ENCODE measurements around the gene TOM1. TPM values are rescaled to one million over a fixed set of nuclear protein-coding genes. Genes with fewer than 3 reads are reported as not detected.
A peak's percentile ranks its signal among the peaks of the same experiment; 100 is the strongest.

The TOM1 gene
- total RNA-seq, 2 experiments from 2014 or later, result 23.7 to 29.5 TPM

- H3K36me3 Mint-ChIP-seq (ENCODE audit: low read depth), result peaks cover 22% of the 10 kb centered on the region
- ATAC-seq (no peak), DNase-seq (no peak)
- ChIA-PET CTCF (interaction anchor here (0.9 kb wide), 2 partner anchors 25 to 961 kb away, joined by 3 to 4 read pairs; no protein-coding TSS in a partner anchor), POLR2A (no interaction called here)
- H3K9me3 Mint-ChIP-seq (ENCODE audit: low read depth), result no peaks in the 10 kb centered on the region
- H3K27me3 Mint-ChIP-seq, result no peaks in the 10 kb centered on the region
- no peak overlapping the region for H3K27ac Mint-ChIP-seq
- intact Hi-C loops (cut with DNase I, micrococcal nuclease), result no loop called here
- peaks cover 9% of the 10 kb centered on the region for H3K4me1 Mint-ChIP-seq
- no peak overlapping the region for H3K4me3 Mint-ChIP-seq
These were observed 25.1 kb downstream of the TOM1 start for GRCh38 chr22:35324762-35325161.

- Mint-ChIP-seq H3K4me3 (no peak overlapping the region), H3K9me3 (ENCODE audit: low read depth) (no peaks in the 10 kb centered on the region), H3K27ac (no peak overlapping the region), H3K4me1 (peaks cover 13% of the 10 kb centered on the region), H3K36me3 (ENCODE audit: low read depth) (peaks cover 24% of the 10 kb centered on the region), H3K27me3 (no peaks in the 10 kb centered on the region)
- POLR2A ChIA-PET, result no interaction called here
- CTCF ChIA-PET, result interaction anchor here (0.9 kb wide), 1 partner anchor 25 kb away, joined by 4 read pairs; no protein-coding TSS in a partner anchor
- no peak for ATAC-seq
- no peak for DNase-seq
- intact Hi-C loops (cut with DNase I, micrococcal nuclease), result no loop called here
These were observed 25.5 kb downstream of the TOM1 start for GRCh38 chr22:35325209-35325608.

GRCh38 chr22:35326854-35327562 lies 27.3 kb downstream of the TOM1 start:
- CTCF ChIA-PET, result interaction anchor here (1.4 kb wide), 1 partner anchor 21 kb away, joined by 3 read pairs; no protein-coding TSS in a partner anchor
- Mint-ChIP-seq H3K27me3 (no peaks in the 10 kb centered on the region), H3K36me3 (ENCODE audit: low read depth) (peaks cover 33% of the 10 kb centered on the region), H3K4me1 (peaks cover 20% of the 10 kb centered on the region), H3K27ac (no peak overlapping the region), H3K4me3 (no peak overlapping the region), H3K9me3 (ENCODE audit: low read depth) (no peaks in the 10 kb centered on the region)
- DNase-seq (no peak), ATAC-seq (no peak)
- POLR2A ChIA-PET, result no interaction called here
- intact Hi-C loops (cut with DNase I, micrococcal nuclease), result no loop called here

GRCh38 chr22:35327690-35328471 lies 28.2 kb downstream of the TOM1 start:
- ATAC-seq (no peak), DNase-seq (no peak)
- no peaks in the 10 kb centered on the region for H3K27me3 Mint-ChIP-seq
- no peak overlapping the region for H3K27ac Mint-ChIP-seq
- H3K36me3 Mint-ChIP-seq (ENCODE audit: low read depth), result peaks cover 40% of the 10 kb centered on the region
- ChIA-PET POLR2A (no interaction called here), CTCF (interaction anchor here (1.4 kb wide), 1 partner anchor 21 kb away, joined by 3 read pairs; no protein-coding TSS in a partner anchor)
- no peak overlapping the region for H3K4me3 Mint-ChIP-seq
- intact Hi-C loops (cut with DNase I, micrococcal nuclease), result no loop called here
- H3K9me3 Mint-ChIP-seq (ENCODE audit: low read depth), result no peaks in the 10 kb centered on the region
- H3K4me1 Mint-ChIP-seq, result peaks cover 20% of the 10 kb centered on the region

- CTCF ChIA-PET, result interaction anchor here (0.6 kb wide), 1 partner anchor 303 kb away, joined by 3 read pairs; no protein-coding TSS in a partner anchor
- ATAC-seq (no peak), DNase-seq (no peak)
- H3K4me3 Mint-ChIP-seq, result no peak overlapping the region
- no peak overlapping the region for H3K27ac Mint-ChIP-seq
- H3K36me3 Mint-ChIP-seq (ENCODE audit: low read depth), result peaks cover 37% of the 10 kb centered on the region
- peaks cover 21% of the 10 kb centered on the region for H3K4me1 Mint-ChIP-seq
- H3K9me3 Mint-ChIP-seq (ENCODE audit: low read depth), result no peaks in the 10 kb centered on the region
- intact Hi-C loops (cut with DNase I, micrococcal nuclease), result no loop called here
- H3K27me3 Mint-ChIP-seq, result no peaks in the 10 kb centered on the region
- POLR2A ChIA-PET, result no interaction called here
These were observed 28.8 kb downstream of the TOM1 start for GRCh38 chr22:35328472-35328885.

- peak overlapping the region; percentile 51 for H3K27ac Mint-ChIP-seq
- H3K9me3 Mint-ChIP-seq (ENCODE audit: low read depth), result no peaks in the 10 kb centered on the region
- ChIA-PET CTCF (interaction anchor here (0.6 to 1.6 kb wide), 8 partner anchors 9 to 302 kb away, joined by 3 to 4 read pairs (median 3); partner anchors contain the start of gene TOM1), POLR2A (interaction anchor here (0.6 kb wide), 2 partner anchors 30 to 43 kb away, joined by 3 to 4 read pairs; partner anchors contain the start of gene TOM1)
- intact Hi-C loops (cut with DNase I, micrococcal nuclease), result no loop called here
- no peaks in the 10 kb centered on the region for H3K27me3 Mint-ChIP-seq
- ATAC-seq, result no peak
- peaks cover 29% of the 10 kb centered on the region for H3K4me1 Mint-ChIP-seq
- peaks cover 41% of the 10 kb centered on the region for H3K36me3 Mint-ChIP-seq (ENCODE audit: low read depth)
- DNase-seq, result no peak
- no peak overlapping the region for H3K4me3 Mint-ChIP-seq
These were observed 29.6 kb downstream of the TOM1 start for GRCh38 chr22:35329114-35329847.

GRCh38 chr22:35330258-35330861 lies 30.7 kb downstream of the TOM1 start:
- Mint-ChIP-seq H3K27ac (peak overlapping the region; percentile 97), H3K36me3 (ENCODE audit: low read depth) (peaks cover 31% of the 10 kb centered on the region), H3K4me3 (peak overlapping the region; percentile 78), H3K27me3 (no peaks in the 10 kb centered on the region), H3K9me3 (ENCODE audit: low read depth) (no peaks in the 10 kb centered on the region), H3K4me1 (peaks cover 30% of the 10 kb centered on the region)
- ChIA-PET CTCF (interaction anchor here (0.6 to 1.6 kb wide), 11 partner anchors 18 to 253 kb away, joined by 3 to 4 read pairs (median 3); partner anchors contain the start of gene TOM1), POLR2A (interaction anchor here (0.6 to 1.1 kb wide), 8 partner anchors 30 to 827 kb away, joined by 3 to 7 read pairs (median 3); partner anchors contain the start of gene TOM1)
- ATAC-seq, result peak; percentile 70
- DNase-seq, result peak; percentile 83
- intact Hi-C loops (cut with DNase I, micrococcal nuclease), result loop anchor here (1.0 to 10.0 kb wide), 5 partner anchors 17 to 76 kb away; partner anchors contain the start of genes HMGXB4 (in 2 of the 2) and TOM1 (in 2 of the 2)

- H3K27ac Mint-ChIP-seq, result peak overlapping the region; percentile 4
- no peaks in the 10 kb centered on the region for H3K27me3 Mint-ChIP-seq
- CTCF ChIA-PET, result interaction anchor here (1.2 kb wide), 1 partner anchor 23 kb away, joined by 8 read pairs; no protein-coding TSS in a partner anchor
- ATAC-seq (no peak), DNase-seq (no peak)
- peaks cover 30% of the 10 kb centered on the region for H3K36me3 Mint-ChIP-seq (ENCODE audit: low read depth)
- no peak overlapping the region for H3K4me3 Mint-ChIP-seq
- peaks cover 34% of the 10 kb centered on the region for H3K4me1 Mint-ChIP-seq
- intact Hi-C loops (cut with DNase I, micrococcal nuclease), result loop anchor here in 1 of 2 experiments (5.0 to 10.0 kb wide), 2 partner anchors 35 to 77 kb away; partner anchors contain the start of genes HMGXB4 and TOM1
- POLR2A ChIA-PET, result no interaction called here
- no peaks in the 10 kb centered on the region for H3K9me3 Mint-ChIP-seq (ENCODE audit: low read depth)
These were observed 32.6 kb downstream of the TOM1 start for GRCh38 chr22:35332278-35332677.

GRCh38 chr22:35333220-35333619 lies 33.5 kb downstream of the TOM1 start:
- Mint-ChIP-seq H3K4me3 (no peak overlapping the region), H3K36me3 (ENCODE audit: low read depth) (peaks cover 33% of the 10 kb centered on the region), H3K27ac (no peak overlapping the region), H3K4me1 (peaks cover 34% of the 10 kb centered on the region), H3K27me3 (no peaks in the 10 kb centered on the region), H3K9me3 (ENCODE audit: low read depth) (no peaks in the 10 kb centered on the region)
- DNase-seq (no peak), ATAC-seq (no peak)
- ChIA-PET POLR2A (interaction anchor here (0.9 kb wide), 1 partner anchor 27 kb away, joined by 3 read pairs; no protein-coding TSS in a partner anchor), CTCF (interaction anchor here (1.2 kb wide), 1 partner anchor 22 kb away, joined by 8 read pairs; no protein-coding TSS in a partner anchor)
- intact Hi-C loops (cut with DNase I, micrococcal nuclease), result loop anchor here in 1 of 2 experiments (5.0 to 10.0 kb wide), 2 partner anchors 36 to 78 kb away; partner anchors contain the start of genes HMGXB4 and TOM1

GRCh38 chr22:35334004-35334403 lies 34.3 kb downstream of the TOM1 start:
- ATAC-seq (peak; percentile 55), DNase-seq (peak; percentile 66)
- H3K9me3 Mint-ChIP-seq (ENCODE audit: low read depth), result no peaks in the 10 kb centered on the region
- H3K27ac Mint-ChIP-seq, result peak overlapping the region; percentile 71
- peaks cover 33% of the 10 kb centered on the region for H3K36me3 Mint-ChIP-seq (ENCODE audit: low read depth)
- ChIA-PET CTCF (interaction anchor here (0.6 to 0.8 kb wide), 3 partner anchors 19 to 27 kb away, joined by 3 read pairs; no protein-coding TSS in a partner anchor), POLR2A (interaction anchor here (0.9 kb wide), 1 partner anchor 27 kb away, joined by 3 read pairs; no protein-coding TSS in a partner anchor)
- no peaks in the 10 kb centered on the region for H3K27me3 Mint-ChIP-seq
- H3K4me1 Mint-ChIP-seq, result peaks cover 33% of the 10 kb centered on the region
- no peak overlapping the region for H3K4me3 Mint-ChIP-seq
- intact Hi-C loops (cut with DNase I, micrococcal nuclease), result loop anchor here in 1 of 2 experiments (5.0 to 10.0 kb wide), 2 partner anchors 37 to 79 kb away; partner anchors contain the start of genes HMGXB4 and TOM1
